ENCODE measurements around the gene TMTC1. TPM values are rescaled to one million over a fixed set of nuclear protein-coding genes. Genes with fewer than 3 reads are reported as not detected.

The TMTC1 gene
- total RNA-seq, 1 donor from 2014 or later: 35.3 TPM

GRCh38 chr12:29750131-29750927, 33.4 kb downstream of the TMTC1 start:
- no peak for TF ChIP-seq CTCF (IDR thresholded peaks at IDR 0.05)
- Mint-ChIP-seq H3K36me3 (ENCODE audit: unreplicated experiment) (peaks cover 55% of the 10 kb centered on the region), H3K27ac (ENCODE audit: unreplicated experiment) (no peak overlapping the region), H3K4me3 (ENCODE audit: unreplicated experiment) (no peak overlapping the region), H3K4me1 (ENCODE audit: unreplicated experiment) (peaks cover 27% of the 10 kb centered on the region), H3K27me3 (ENCODE audit: unreplicated experiment) (no peaks in the 10 kb centered on the region), H3K9me3 (ENCODE audit: unreplicated experiment) (no peaks in the 10 kb centered on the region)
- no peak for DNase-seq (ENCODE audit: extremely low spot score, unreplicated experiment)

GRCh38 chr12:29744365-29744764, 39.4 kb downstream of the TMTC1 start:
- no peaks in the 10 kb centered on the region for H3K9me3 Mint-ChIP-seq (ENCODE audit: unreplicated experiment)
- TF ChIP-seq CTCF (IDR thresholded peaks at IDR 0.05): no peak
- H3K4me1 Mint-ChIP-seq (ENCODE audit: unreplicated experiment): peaks cover 54% of the 10 kb centered on the region
- no peak for DNase-seq (ENCODE audit: extremely low spot score, unreplicated experiment)
- peaks cover 20% of the 10 kb centered on the region for H3K36me3 Mint-ChIP-seq (ENCODE audit: unreplicated experiment)
- H3K27ac Mint-ChIP-seq (ENCODE audit: unreplicated experiment): peak overlapping the region; percentile 89
- H3K4me3 Mint-ChIP-seq (ENCODE audit: unreplicated experiment): no peak overlapping the region
- no peaks in the 10 kb centered on the region for H3K27me3 Mint-ChIP-seq (ENCODE audit: unreplicated experiment)

- Mint-ChIP-seq H3K27ac (ENCODE audit: unreplicated experiment) (peak overlapping the region; percentile 89), H3K36me3 (ENCODE audit: unreplicated experiment) (peaks cover 16% of the 10 kb centered on the region), H3K27me3 (ENCODE audit: unreplicated experiment) (no peaks in the 10 kb centered on the region), H3K4me3 (ENCODE audit: unreplicated experiment) (no peak overlapping the region), H3K4me1 (ENCODE audit: unreplicated experiment) (peaks cover 60% of the 10 kb centered on the region), H3K9me3 (ENCODE audit: unreplicated experiment) (no peaks in the 10 kb centered on the region)
- DNase-seq (ENCODE audit: extremely low spot score, unreplicated experiment): no peak
- TF ChIP-seq CTCF (IDR thresholded peaks at IDR 0.05): no peak
These were observed 39.9 kb downstream of the TMTC1 start for GRCh38 chr12:29743801-29744200.

- Mint-ChIP-seq H3K27ac (ENCODE audit: unreplicated experiment) (peak overlapping the region; percentile 89), H3K27me3 (ENCODE audit: unreplicated experiment) (no peaks in the 10 kb centered on the region), H3K4me3 (ENCODE audit: unreplicated experiment) (no peak overlapping the region), H3K4me1 (ENCODE audit: unreplicated experiment) (peaks cover 67% of the 10 kb centered on the region), H3K36me3 (ENCODE audit: unreplicated experiment) (peaks cover 15% of the 10 kb centered on the region), H3K9me3 (ENCODE audit: unreplicated experiment) (no peaks in the 10 kb centered on the region)
- no peak for DNase-seq (ENCODE audit: extremely low spot score, unreplicated experiment)
- TF ChIP-seq CTCF (IDR thresholded peaks at IDR 0.05): no peak
These were observed 40.7 kb downstream of the TMTC1 start for GRCh38 chr12:29743077-29743476.

GRCh38 chr12:29742646-29743045, 41.1 kb downstream of the TMTC1 start:
- no peak for DNase-seq (ENCODE audit: extremely low spot score, unreplicated experiment)
- no peak overlapping the region for H3K4me3 Mint-ChIP-seq (ENCODE audit: unreplicated experiment)
- no peaks in the 10 kb centered on the region for H3K9me3 Mint-ChIP-seq (ENCODE audit: unreplicated experiment)
- no peak for TF ChIP-seq CTCF (IDR thresholded peaks at IDR 0.05)
- H3K27ac Mint-ChIP-seq (ENCODE audit: unreplicated experiment): peak overlapping the region; percentile 89
- H3K27me3 Mint-ChIP-seq (ENCODE audit: unreplicated experiment): no peaks in the 10 kb centered on the region
- H3K4me1 Mint-ChIP-seq (ENCODE audit: unreplicated experiment): peaks cover 68% of the 10 kb centered on the region
- peaks cover 12% of the 10 kb centered on the region for H3K36me3 Mint-ChIP-seq (ENCODE audit: unreplicated experiment)

Measured in osteocyte (in vitro differentiated cells).